ENCODE measurements around the gene TDRD10.

TDRD10 gene

DNA sequence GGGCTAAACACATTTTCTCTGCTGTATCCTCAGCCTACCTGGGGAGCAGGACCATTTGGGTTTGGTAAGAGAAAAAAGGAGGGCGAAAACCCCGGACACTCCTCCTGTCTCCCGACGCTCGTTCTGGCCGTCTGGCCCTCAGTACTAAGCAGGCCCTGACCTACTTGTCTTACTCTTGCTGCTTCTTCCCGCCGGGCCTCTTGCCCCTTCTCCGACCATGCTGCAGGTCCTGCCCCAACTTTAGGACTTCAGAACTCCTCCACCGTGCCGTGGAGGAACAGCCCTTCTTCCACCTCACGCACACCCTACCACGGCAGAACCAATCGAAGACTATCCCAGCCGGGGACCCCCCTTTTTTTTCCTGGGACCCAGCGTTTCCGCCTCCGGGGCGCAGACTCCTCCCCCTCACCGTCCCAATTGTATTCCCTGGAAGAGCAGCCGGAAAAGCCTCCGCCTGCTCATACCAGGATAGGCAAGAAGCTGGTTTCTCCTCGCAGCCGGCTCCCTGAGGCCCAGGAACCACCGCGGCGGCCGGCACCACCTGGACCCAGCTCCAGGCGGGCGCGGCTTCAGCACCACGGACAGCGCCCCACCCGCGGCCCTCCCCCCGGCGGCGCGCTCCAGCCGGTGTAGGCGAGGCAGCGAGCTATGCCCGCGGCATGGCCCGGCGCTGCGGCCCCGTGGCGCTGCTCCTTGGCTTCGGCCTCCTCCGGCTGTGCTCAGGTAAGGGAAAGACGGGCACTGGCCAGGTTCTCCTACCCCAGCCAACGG is 65.6 kb downstream of the TDRD10 start, which contains the start of gene CHRNB2:
CHRNB2 (plus strand) TSS at position 393 of the 771 bp plus-strand sequence; CDS start at position 660, 267 bp downstream.
- DNase-seq (ENCODE audit: low spot score) = peak; percentile 92
- in situ Hi-C loops (cut with MboI; ENCODE audit: low pct_unique_long_range_greater_than_20kb, low sequenced_read_pairs, unreplicated experiment) = loop anchor here (25.0 kb wide), 1 partner anchor 320 kb away; no protein-coding TSS in a partner anchor
- TF ChIP-seq CTCF (IDR thresholded peaks at IDR 0.05; ENCODE audit: extremely low read depth, insufficient read depth, missing control alignments) = no peak

DNA sequence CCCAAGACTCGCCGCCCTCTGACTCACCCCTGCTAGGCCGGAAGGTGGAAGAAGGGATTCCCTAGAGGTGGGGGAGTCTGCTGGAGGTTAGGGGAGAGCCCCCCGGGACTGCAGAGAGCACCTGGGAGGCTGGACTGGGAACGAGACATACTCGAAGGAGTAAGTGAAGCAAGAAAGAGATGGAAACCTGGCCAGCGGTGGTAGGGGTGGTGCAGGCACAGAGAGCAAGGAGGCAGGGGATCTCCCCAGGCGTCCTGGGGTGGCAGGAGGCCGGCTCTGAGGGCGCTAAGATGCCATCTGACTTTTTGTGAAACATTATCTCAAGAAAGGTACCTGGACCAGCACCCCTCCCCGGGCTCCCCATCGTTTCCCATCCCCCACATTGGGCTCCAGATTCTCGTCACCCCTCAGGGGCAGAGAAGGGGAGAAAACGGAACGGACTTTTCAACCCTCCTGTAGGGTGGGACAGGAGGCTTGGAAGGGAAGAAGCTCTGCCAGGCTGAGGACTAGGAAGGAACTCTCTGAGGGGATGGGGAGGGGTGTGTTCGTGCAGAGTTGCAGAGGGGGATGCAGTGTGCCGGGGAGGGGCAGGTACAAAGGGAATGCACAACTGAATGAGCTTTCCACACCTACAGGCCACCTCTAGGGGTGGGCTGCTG is 66.3 kb downstream of the TDRD10 start:
- no peak for DNase-seq (ENCODE audit: low spot score)
- in situ Hi-C loops (cut with MboI; ENCODE audit: low pct_unique_long_range_greater_than_20kb, low sequenced_read_pairs, unreplicated experiment) = loop anchor here (25.0 kb wide), 1 partner anchor 319 kb away; no protein-coding TSS in a partner anchor
- no peak for TF ChIP-seq CTCF (IDR thresholded peaks at IDR 0.05; ENCODE audit: extremely low read depth, insufficient read depth, missing control alignments)

GRCh38 chr1:154571244-154571963 is 69.4 kb downstream of the TDRD10 start:
- DNase-seq (ENCODE audit: low spot score) = no peak
- TF ChIP-seq CTCF (IDR thresholded peaks at IDR 0.05; ENCODE audit: extremely low read depth, insufficient read depth, missing control alignments) = no peak
- in situ Hi-C loops (cut with MboI; ENCODE audit: low pct_unique_long_range_greater_than_20kb, low sequenced_read_pairs, unreplicated experiment) = loop anchor here (25.0 kb wide), 1 partner anchor 316 kb away; no protein-coding TSS in a partner anchor

- no peak for TF ChIP-seq CTCF (IDR thresholded peaks at IDR 0.05; ENCODE audit: extremely low read depth, insufficient read depth, missing control alignments)
- in situ Hi-C loops (cut with MboI; ENCODE audit: low pct_unique_long_range_greater_than_20kb, low sequenced_read_pairs, unreplicated experiment) = loop anchor here (25.0 kb wide), 1 partner anchor 315 kb away; no protein-coding TSS in a partner anchor
- no peak for DNase-seq (ENCODE audit: low spot score)
Measured at GRCh38 chr1:154571964-154572288, 69.9 kb downstream of the TDRD10 start.

- no peak for TF ChIP-seq CTCF (IDR thresholded peaks at IDR 0.05; ENCODE audit: extremely low read depth, insufficient read depth, missing control alignments)
- DNase-seq (ENCODE audit: low spot score) = no peak
- in situ Hi-C loops (cut with MboI; ENCODE audit: low pct_unique_long_range_greater_than_20kb, low sequenced_read_pairs, unreplicated experiment) = loop anchor here (25.0 kb wide), 1 partner anchor 315 kb away; no protein-coding TSS in a partner anchor
Measured at GRCh38 chr1:154572468-154573167, 70.6 kb downstream of the TDRD10 start.

- no peak for DNase-seq (ENCODE audit: low spot score)
- no peak for TF ChIP-seq CTCF (IDR thresholded peaks at IDR 0.05; ENCODE audit: extremely low read depth, insufficient read depth, missing control alignments)
- in situ Hi-C loops (cut with MboI; ENCODE audit: low pct_unique_long_range_greater_than_20kb, low sequenced_read_pairs, unreplicated experiment) = loop anchor here (25.0 kb wide), 1 partner anchor 314 kb away; no protein-coding TSS in a partner anchor
Measured at GRCh38 chr1:154573168-154573510, 71.1 kb downstream of the TDRD10 start.

All from GM13977 (cell line).